ENCODE data around the gene XG. TPM values are rescaled to one million over a fixed set of nuclear protein-coding genes. Genes with fewer than 3 reads are reported as not detected.

Gene XG, protein sequence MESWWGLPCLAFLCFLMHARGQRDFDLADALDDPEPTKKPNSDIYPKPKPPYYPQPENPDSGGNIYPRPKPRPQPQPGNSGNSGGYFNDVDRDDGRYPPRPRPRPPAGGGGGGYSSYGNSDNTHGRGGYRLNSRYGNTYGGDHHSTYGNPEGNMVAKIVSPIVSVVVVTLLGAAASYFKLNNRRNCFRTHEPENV
- 0.31 and 2.6 TPM in 2 replicates for total RNA-seq

DNA sequence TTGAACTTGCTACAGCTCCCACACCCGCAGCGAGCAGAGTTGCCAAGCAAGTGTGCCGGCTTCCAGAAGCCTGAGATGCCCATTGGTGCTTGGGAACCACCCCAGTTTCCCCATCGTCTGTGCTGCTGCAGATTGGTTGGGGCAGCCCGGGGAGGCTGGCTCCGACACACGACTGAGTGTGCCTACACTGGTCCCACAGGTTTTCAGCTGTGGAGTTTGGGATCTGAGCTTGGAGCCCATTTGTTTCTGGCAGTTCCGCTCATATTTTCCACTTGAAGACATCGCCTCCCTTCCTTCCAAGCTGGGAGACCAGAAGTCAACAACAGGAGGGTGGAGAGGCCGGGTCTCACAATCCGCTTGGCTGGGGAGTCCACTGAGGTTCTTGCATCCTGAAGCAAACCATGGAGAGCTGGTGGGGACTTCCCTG, at the start of gene XG:
Gene XG (plus strand): TSS at position 167 of the 427 bp plus-strand sequence. CDS start 235 bp downstream, at position 402.

DNA sequence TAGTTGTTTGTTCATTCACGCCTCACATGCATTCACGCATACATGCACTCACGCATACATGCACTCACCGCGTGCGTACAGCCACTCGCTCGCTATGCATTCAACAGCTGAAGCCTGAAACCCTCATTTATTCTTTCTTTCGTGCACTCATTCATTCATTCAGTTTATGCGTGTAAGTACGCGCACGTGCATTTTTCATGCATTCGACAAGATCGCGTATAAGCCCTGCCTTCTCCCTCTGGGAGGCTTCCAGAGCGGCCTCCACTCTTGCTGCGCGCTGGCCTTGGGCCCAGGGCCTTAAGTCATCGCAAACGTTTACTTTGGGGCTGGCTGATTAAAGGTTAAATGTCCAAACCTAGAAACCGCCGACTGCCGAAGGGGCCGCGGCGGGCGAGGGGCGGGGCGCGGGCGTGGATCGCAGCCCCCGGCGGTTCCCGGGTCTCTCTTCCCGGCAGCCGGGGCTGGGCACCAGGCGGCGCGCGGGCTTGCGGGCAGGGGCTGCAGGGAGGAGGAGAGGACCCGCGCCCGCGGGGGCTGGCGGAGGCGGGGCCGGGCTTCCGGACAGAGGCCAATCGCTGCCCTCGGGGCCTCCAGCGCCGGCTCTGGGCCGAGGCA, 76.6 kb downstream of the XG start, which contains the start of gene GYG2:
Gene GYG2 (plus strand): TSS at position 587 of the 615 bp plus-strand sequence. CDS start 1,259 bp downstream, outside the sequence.

Other genes with a start within 250 kb of the XG start
- 242 and 300 TPM in 2 replicates for gene CD99, start 60.7 kb upstream of the XG start, total RNA-seq
- gene GYG2, start 76.9 kb downstream of the XG start, total RNA-seq, result under 0.01 and 1.8 TPM in 2 replicates
- gene ARSD, start 177.3 kb downstream of the XG start, total RNA-seq, result 16.0 and 29.7 TPM in 2 replicates

Data from bladder microvascular endothelial cell (primary cell).